CD14-positive monocyte (primary cell): ENCODE data around the gene OPN4. TPM values are rescaled to one million over a fixed set of nuclear protein-coding genes. Genes with fewer than 3 reads are reported as not detected.

ENCODE experiments used
- DNase-seq, 3 donors: peaks; one replicate each; pipeline ENCODE4 v3.0.0-alpha.2; 2011 to 2022
- H2AFZ ChIP-seq: 2 replicates; pipeline ENCODE4 v1.6.0; 2012; ENCODE audit warnings: mild to moderate bottlenecking, low read depth, low read length, inconsistent platforms; ENCODE audit not compliant: insufficient read depth, poor library complexity, severe bottlenecking
- H3K27ac ChIP-seq, 2 donors: 1 replicate in 1 of 2; 2 replicates in 1 of 2; pipeline ENCODE4 v1.5.1; 2012 to 2013; ENCODE audit warnings: low read length in 2 of 2, control low read depth in 1 of 2, inconsistent platforms in 1 of 2, low read depth in 1 of 2, mild to moderate bottlenecking in 1 of 2
- H3K27me3 ChIP-seq, 2 donors: one replicate each; pipeline versions ENCODE4 v1.6.0 to v1.6.1; 2011 to 2013; ENCODE audit warnings: low read length in 2 of 2; ENCODE audit not compliant: control insufficient read depth in 2 of 2, insufficient read depth in 2 of 2
- H3K36me3 ChIP-seq, 2 donors: replicated peaks in 1 of 2; 1 replicate in 1 of 2; 2 replicates in 1 of 2; pipeline versions ENCODE4 v1.5.1 to v1.6.1; 2012 to 2013; ENCODE audit warnings: low read length in 2 of 2, control low read depth in 1 of 2, inconsistent platforms in 1 of 2, mild to moderate bottlenecking in 1 of 2; ENCODE audit not compliant: insufficient read depth in 2 of 2, control insufficient read depth in 1 of 2
- H3K4me1 ChIP-seq, 2 donors: 1 replicate in 1 of 2; 2 replicates in 1 of 2; pipeline versions ENCODE4 v1.5.1 to v1.6.1; 2012 to 2013; ENCODE audit warnings: low read length in 2 of 2, control low read depth in 1 of 2, inconsistent platforms in 1 of 2, mild to moderate bottlenecking in 1 of 2, moderate library complexity in 1 of 2; ENCODE audit not compliant: insufficient read depth in 2 of 2, control insufficient read depth in 1 of 2
- H3K4me2 ChIP-seq: replicated peaks from 2 replicates; pipeline ENCODE3; 2012; ENCODE audit warnings: low read length, moderate library complexity, mild to moderate bottlenecking; ENCODE audit not compliant: poor library complexity, severe bottlenecking; ENCODE audit errors: extremely low read depth
- H3K4me3 ChIP-seq, 3 experiments: fragments of 200-600 bp in 1 of 3; sonication (generic) in 1 of 3; replicated peaks in 1 of 3; 1 replicate in 2 of 3; 2 replicates in 1 of 3; pipeline ENCODE4 v1.5.1; 2011 to 2013; ENCODE audit warnings: low read length in 3 of 3, mild to moderate bottlenecking in 3 of 3, control low read depth in 2 of 3, low read depth in 2 of 3, inconsistent platforms in 1 of 3, moderate library complexity in 1 of 3
- H3K79me2 ChIP-seq: 2 replicates; pipeline ENCODE4 v1.6.0; 2012; ENCODE audit warnings: mild to moderate bottlenecking, control low read depth, inconsistent platforms, low read length, moderate library complexity; ENCODE audit not compliant: insufficient read depth
- H3K9ac ChIP-seq: 2 replicates; pipeline ENCODE4 v1.6.0; 2017; ENCODE audit warnings: low read length, mild to moderate bottlenecking; ENCODE audit not compliant: insufficient read depth, poor library complexity, severe bottlenecking
- H3K9me3 ChIP-seq, 2 donors: replicated peaks in 1 of 2; 1 replicate in 1 of 2; 2 replicates in 1 of 2; pipeline versions ENCODE4 v1.5.1 to v1.6.1; 2012 to 2013; ENCODE audit warnings: low read length in 2 of 2, control low read depth in 1 of 2; ENCODE audit not compliant: control insufficient read depth in 1 of 2, insufficient read depth in 1 of 2
- H4K20me1 ChIP-seq: 2 replicates; pipeline ENCODE4 v1.6.0; 2012; ENCODE audit warnings: mild to moderate bottlenecking, low read length, control low read depth, moderate library complexity; ENCODE audit not compliant: insufficient read depth
- H3K27ac Mint-ChIP-seq, 7 donors: one replicate each; pipeline ENCODE4 v1.8.0; 2020; ENCODE audit warnings: mild to moderate bottlenecking in 7 of 7, mixed read lengths in 7 of 7, moderate library complexity in 6 of 7, inconsistent platforms in 2 of 7
- H3K27me3 Mint-ChIP-seq, 3 donors: one replicate each; pipeline ENCODE4 v1.8.0; 2021 to 2022; ENCODE audit warnings: low read depth in 3 of 3, mild to moderate bottlenecking in 3 of 3, mixed read lengths in 3 of 3, moderate library complexity in 3 of 3, inconsistent platforms in 1 of 3
- H3K36me3 Mint-ChIP-seq, 2 donors: one replicate each; pipeline ENCODE4 v1.8.0; 2020; ENCODE audit warnings: mixed read lengths in 2 of 2, inconsistent platforms in 1 of 2, mild to moderate bottlenecking in 1 of 2
- H3K4me1 Mint-ChIP-seq: one replicate; pipeline ENCODE4 v1.8.0; 2020; ENCODE audit warnings: mild to moderate bottlenecking, mixed read lengths
- H3K4me3 Mint-ChIP-seq, 2 donors: one replicate each; pipeline ENCODE4 v1.8.0; 2020; ENCODE audit warnings: mild to moderate bottlenecking in 2 of 2, mixed read lengths in 2 of 2, moderate library complexity in 1 of 2
- H3K9me3 Mint-ChIP-seq, 7 donors: one replicate each; pipeline ENCODE4 v1.8.0; 2020 to 2022; ENCODE audit warnings: mixed read lengths in 7 of 7, mild to moderate bottlenecking in 6 of 7, moderate library complexity in 6 of 7, inconsistent platforms in 2 of 7
- CTCF ChIP-seq: fragments of 200-600 bp; IDR thresholded peaks from one replicate; pipeline ENCODE4 v1.8.0; 2022; ENCODE audit warnings: antibody characterized with exemption, mild to moderate bottlenecking
- WGBS: methylation state at CpG from one replicate; pipeline ENCODE4 v1.1.5; 2013; ENCODE audit warnings: missing lambda C conversion rate; ENCODE audit not compliant: insufficient coverage; 5-methylcytosine and 5-hydroxymethylcytosine counted together
- intact Hi-C, 2 donors: fragments of 100-400 bp; cut with micrococcal nuclease; formaldehyde crosslinking; loops; one replicate each; pipeline versions ENCODE4 v1.15.0 to v1.15.1; 2023
- polyA plus RNA-seq, 3 donors: library from polyadenylated mRNA; depleted of rRNA in 1 of 3; unstranded in 2 of 3; stranded (reverse) in 1 of 3; fragments of 300-500 nt in 2 of 3; fragments of >200 nt in 1 of 3; fragmentation: Illumina TruSeq in 2 of 3; gene quantifications; 1 replicate in 2 of 3; 2 replicates in 1 of 3; pipeline ENCODE4 v1.2.3, GENCODE V29; 2012 to 2021

The OPN4 gene
- polyA plus RNA-seq, 3 donors, result not detected

- H3K27ac ChIP-seq, result no peak overlapping the region
- intact Hi-C loops, result no loop called here
- H3K4me2 ChIP-seq, result no peak overlapping the region
- H3K27me3 Mint-ChIP-seq, result peaks cover 2 to 9% (median 2%) of the 10 kb centered on the region in 3 donors
- no peaks in the 10 kb centered on the region for H3K27me3 ChIP-seq
- H3K4me1 Mint-ChIP-seq, result no peaks in the 10 kb centered on the region
- H3K4me3 Mint-ChIP-seq, result no peak overlapping the region
- H3K36me3 ChIP-seq, result no peaks in the 10 kb centered on the region
- no peaks in the 10 kb centered on the region for H3K9me3 Mint-ChIP-seq
- H3K9me3 ChIP-seq, result no peaks in the 10 kb centered on the region
- H3K9ac ChIP-seq, result peak overlapping the region; percentile 4
- TF ChIP-seq CTCF, result no peak
- no peaks in the 10 kb centered on the region for H3K36me3 Mint-ChIP-seq
- no peak overlapping the region for H3K27ac Mint-ChIP-seq
- DNase-seq, result no peak
- no peaks in the 10 kb centered on the region for H3K4me1 ChIP-seq
- H4K20me1 ChIP-seq, result no peaks in the 10 kb centered on the region
- H3K4me3 ChIP-seq, result no peak overlapping the region
- WGBS, result 91% methylated on average over 6 of the region's 10 CpGs
- H3K79me2 ChIP-seq, result no peaks in the 10 kb centered on the region
- H2AFZ ChIP-seq, result no peak overlapping the region
These were observed 9.4 kb downstream of the OPN4 start for GRCh38 chr10:86663576-86664339.

- no peaks in the 10 kb centered on the region for H3K36me3 Mint-ChIP-seq
- Histone ChIP-seq H3K27me3 (no peaks in the 10 kb centered on the region), H2AFZ (no peak overlapping the region), H3K4me1 (no peaks in the 10 kb centered on the region), H3K4me2 (no peak overlapping the region), H3K9ac (no peak overlapping the region), H3K9me3 (no peaks in the 10 kb centered on the region), H4K20me1 (no peaks in the 10 kb centered on the region), H3K79me2 (no peaks in the 10 kb centered on the region), H3K4me3 (no peak overlapping the region), H3K36me3 (no peaks in the 10 kb centered on the region), H3K27ac (no peak overlapping the region)
- 91% methylated on average over 10 of the region's 13 CpGs for WGBS
- intact Hi-C loops, result no loop called here
- H3K4me1 Mint-ChIP-seq, result no peaks in the 10 kb centered on the region
- H3K27me3 Mint-ChIP-seq, result peaks cover 0 to 10% (median 2%) of the 10 kb centered on the region in 3 donors
- DNase-seq, result no peak
- no peak for TF ChIP-seq CTCF
- H3K9me3 Mint-ChIP-seq, result no peaks in the 10 kb centered on the region
- no peak overlapping the region for H3K4me3 Mint-ChIP-seq
- no peak overlapping the region for H3K27ac Mint-ChIP-seq
These were observed 10.2 kb downstream of the OPN4 start for GRCh38 chr10:86664341-86665217.
